ENCODE data around the gene ABHD16A.
A peak's percentile ranks its signal among the peaks of the same experiment; 100 is the strongest.

ABHD16A gene

GRCh38 chr6:31692886-31693285, 10.2 kb downstream of the ABHD16A start:
- DNase-seq (ENCODE audit: low read depth) = no peak
- no peak for TF ChIP-seq CTCF (conservative IDR thresholded peaks at IDR 0.05; ENCODE audit: low read depth, low read length)

GRCh38 chr6:31692353-31692752, 10.8 kb downstream of the ABHD16A start:
- TF ChIP-seq CTCF (conservative IDR thresholded peaks at IDR 0.05; ENCODE audit: low read depth, low read length) = no peak
- no peak for DNase-seq (ENCODE audit: low read depth)
- H3K4me3 ChIP-seq (ENCODE audit: low read depth, low read length) = no peak overlapping the region

More at GRCh38 chr6:31692886-31693285, 10.2 kb downstream of the ABHD16A start:
- no peak overlapping the region for H3K4me3 ChIP-seq (ENCODE audit: low read depth, low read length)

GRCh38 chr6:31691564-31692108, 11.5 kb downstream of the ABHD16A start:
- no peak overlapping the region for H3K4me3 ChIP-seq (ENCODE audit: low read depth, low read length)
- no peak for DNase-seq (ENCODE audit: low read depth)
- TF ChIP-seq CTCF (conservative IDR thresholded peaks at IDR 0.05; ENCODE audit: low read depth, low read length) = no peak

- DNase-seq (ENCODE audit: low read depth) = no peak
- no peak overlapping the region for H3K4me3 ChIP-seq (ENCODE audit: low read depth, low read length)
- TF ChIP-seq CTCF (conservative IDR thresholded peaks at IDR 0.05; ENCODE audit: low read depth, low read length) = no peak
These were observed 12.1 kb downstream of the ABHD16A start for GRCh38 chr6:31691078-31691463.

DNA sequence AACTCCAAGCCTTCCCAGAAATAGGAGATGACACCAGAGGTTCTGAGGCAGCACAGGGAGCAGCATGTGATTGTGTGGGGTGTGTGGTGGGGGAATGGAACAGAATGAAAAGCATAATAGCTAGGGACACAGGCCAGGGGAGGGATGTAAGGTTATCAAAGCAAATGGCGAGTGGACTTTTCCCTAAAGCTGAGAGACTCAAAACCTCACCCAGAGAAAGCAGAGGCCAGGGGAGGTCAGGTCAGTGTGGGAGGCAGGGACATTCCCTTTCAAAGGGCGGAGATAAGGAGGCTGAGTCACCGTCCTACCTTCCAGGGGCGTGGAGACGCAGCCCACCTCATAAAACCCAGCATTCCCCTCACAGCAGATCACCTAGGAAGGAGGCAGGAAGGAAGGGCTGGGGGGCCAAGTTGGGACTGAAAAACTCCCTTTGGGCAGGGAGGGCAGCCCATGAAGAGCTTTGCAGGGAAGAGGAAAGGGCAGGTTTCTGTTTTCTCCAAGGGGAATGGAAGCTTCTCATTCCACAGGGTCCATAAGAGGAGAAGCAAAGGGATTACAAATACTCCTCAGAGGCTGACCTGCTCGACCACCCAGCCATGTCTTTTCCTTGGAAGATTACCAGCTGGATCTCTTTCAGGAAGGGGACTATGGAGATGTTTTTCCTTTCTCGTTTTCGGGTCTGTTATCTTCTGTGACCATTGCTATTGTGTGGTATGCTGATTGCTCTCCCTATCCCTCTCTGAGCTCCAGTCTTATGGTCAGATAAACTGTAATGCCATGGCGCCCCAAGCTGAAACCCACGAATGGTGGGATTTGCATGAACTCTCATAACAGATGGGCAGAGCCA, 12.7 kb downstream of the ABHD16A start:
- DNase-seq (ENCODE audit: low read depth) = peak; percentile 17

GRCh38 chr6:31689249-31690110, 13.6 kb downstream of the ABHD16A start:
- DNase-seq (ENCODE audit: low read depth) = no peak
- TF ChIP-seq CTCF (conservative IDR thresholded peaks at IDR 0.05; ENCODE audit: low read depth, low read length) = peak; percentile 57
- no peak overlapping the region for H3K4me3 ChIP-seq (ENCODE audit: low read depth, low read length)

More for the DNA sequence above, 12.7 kb downstream of the ABHD16A start:
- H3K4me3 ChIP-seq (ENCODE audit: low read depth, low read length) = no peak overlapping the region
- TF ChIP-seq CTCF (conservative IDR thresholded peaks at IDR 0.05; ENCODE audit: low read depth, low read length) = no peak
